HG03066 (cell line): ENCODE data around the gene ZMYND8.
A peak's percentile ranks its signal among the peaks of the same experiment; 100 is the strongest.
"Not testable (repeated sequence)": the region's sequence is repeated elsewhere in the genome, so short reads cannot be mapped to it uniquely, and the experiment has no call there.

Source experiments
- ATAC-seq: cut with Tn5 transposase; IDR thresholded peaks from one replicate; pipeline ENCODE4 v1.9.1; 2021; ENCODE audit warnings: low read depth; ENCODE audit not compliant: unreplicated experiment

Gene ZMYND8

DNA sequence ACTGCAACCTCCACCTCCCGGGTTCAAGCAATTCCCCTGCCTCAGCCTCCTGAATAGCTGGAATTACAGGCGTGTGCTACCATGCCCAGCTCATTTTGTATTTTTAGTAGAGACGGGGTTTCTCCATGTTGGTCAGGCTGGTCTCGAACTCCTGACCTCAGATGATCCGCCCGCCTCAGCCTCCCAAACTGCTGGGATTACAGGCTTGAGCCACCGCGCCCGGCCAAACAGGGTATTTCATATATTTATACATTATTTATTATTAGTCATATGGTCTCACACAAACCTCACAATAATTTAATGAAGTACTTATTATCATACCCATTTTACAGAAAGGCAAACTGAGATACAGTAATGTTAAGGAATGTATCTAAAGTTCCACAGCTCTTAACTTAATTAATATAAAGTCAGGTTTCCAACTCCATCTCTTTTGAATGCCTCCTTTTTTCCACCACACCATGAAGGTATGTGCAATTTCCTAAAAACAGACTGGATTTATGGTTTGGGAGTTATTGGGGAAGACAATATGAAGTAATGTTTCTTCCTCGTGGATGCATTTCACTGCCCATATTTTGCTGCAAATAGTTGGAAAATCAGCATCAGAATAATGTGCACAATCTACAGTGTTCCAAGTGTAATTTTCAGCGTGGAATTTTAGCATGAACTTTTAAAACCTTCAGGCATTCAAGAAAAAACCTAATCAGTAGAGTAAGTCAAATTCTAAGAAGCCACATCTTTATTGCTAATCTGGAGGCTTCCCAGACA is 65.7 kb downstream of the ZMYND8 start:
- no peak for ATAC-seq

DNA sequence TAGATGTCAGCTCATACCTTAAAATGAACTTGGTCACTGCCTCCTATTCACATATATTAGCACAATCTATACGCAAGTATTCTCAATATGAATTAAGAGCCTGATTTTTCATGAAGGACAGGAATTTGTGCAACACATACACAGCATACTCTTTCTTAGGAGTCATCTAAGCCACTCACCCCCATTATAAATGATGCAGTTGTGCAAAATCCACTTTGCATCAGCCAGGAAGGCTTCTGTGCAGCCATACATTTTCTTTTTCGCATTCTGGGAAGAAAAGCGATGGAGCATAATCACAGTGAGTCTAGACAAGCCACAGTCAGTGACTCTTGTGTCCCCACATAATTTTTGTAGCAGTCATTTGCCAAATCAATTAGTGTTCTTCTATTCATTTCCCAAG is 66.5 kb downstream of the ZMYND8 start:
- no peak for ATAC-seq

DNA sequence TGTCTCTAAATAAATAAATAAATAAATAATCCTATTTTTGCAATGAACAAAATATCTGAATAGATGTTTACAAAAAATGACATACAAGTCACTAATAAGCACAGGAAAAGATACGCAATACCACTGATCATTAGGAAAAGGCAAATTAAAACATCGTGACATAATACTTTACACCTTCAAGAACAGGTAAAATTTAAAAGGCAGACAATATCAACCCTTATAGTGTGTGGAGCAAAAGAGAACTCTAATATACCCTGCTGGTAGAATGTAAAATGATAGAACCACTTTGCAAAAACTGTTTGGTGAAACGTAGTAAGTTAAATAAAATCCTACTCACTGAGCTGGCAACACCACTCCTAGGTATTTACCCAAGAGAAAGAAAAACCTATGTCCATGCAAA is 67.4 kb downstream of the ZMYND8 start:
- ATAC-seq, result no peak

DNA sequence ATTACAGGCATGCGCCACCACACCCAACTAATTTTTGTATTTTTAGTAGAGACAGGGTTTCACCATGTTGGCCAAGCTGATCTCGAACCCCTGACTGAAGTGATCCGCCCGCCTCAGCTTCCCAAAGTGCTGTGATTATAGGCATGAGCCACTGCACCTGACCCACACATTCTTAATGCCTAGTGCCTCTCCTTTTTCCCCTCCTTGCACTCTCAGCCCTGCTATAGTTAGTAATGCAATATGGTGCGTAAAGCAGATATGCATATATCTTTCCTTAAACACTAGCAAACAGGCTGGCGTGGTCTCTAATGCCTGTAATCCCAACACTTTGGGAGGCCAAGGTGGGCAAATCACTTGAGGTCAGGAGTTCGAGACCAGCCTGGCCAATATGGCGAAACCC is 68.0 kb downstream of the ZMYND8 start:
- not testable (repeated sequence) for ATAC-seq

DNA sequence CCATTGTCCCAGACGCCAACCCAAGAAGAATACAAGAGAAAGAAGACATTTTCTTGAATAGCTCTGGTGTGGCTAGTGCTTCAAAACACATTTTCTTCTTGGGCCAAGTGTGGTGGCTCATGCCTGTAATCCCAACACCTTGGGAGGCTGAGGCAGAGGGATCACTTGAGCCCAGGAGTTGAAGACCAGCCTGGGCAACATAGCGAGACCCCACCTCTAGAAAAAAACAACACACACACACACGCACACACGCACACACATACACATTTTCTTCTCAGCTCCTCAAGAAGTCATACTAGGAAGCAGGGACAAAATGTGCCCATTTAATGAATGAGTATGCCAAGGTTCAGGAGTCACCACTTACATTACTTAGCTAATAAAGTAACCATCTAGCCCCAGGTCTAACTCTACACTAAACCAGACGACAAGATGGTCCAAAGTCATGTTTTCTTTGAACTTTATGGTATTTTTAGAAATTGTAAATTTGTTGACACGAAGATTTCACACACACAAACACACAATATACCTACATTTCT is 68.8 kb downstream of the ZMYND8 start:
- no peak for ATAC-seq

DNA sequence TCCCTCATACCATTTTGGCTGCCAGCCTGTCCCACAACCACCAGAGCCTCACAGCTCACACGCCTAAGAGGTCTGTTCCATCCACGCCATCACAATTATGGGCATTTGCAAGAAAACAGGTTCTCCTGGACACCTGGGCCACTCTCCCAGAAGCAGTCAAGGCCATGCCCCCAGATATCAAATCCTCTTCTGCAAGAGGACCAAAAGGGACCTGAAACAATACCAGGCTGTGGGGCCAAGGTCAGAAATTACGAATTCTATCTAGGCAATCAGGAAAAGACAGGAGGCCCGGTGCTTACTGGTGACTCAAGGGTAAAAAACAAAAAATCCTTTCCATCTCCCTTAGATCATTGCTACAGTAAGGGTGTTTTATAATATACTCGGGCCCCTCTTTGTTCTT is 69.8 kb downstream of the ZMYND8 start:
- no peak for ATAC-seq

DNA sequence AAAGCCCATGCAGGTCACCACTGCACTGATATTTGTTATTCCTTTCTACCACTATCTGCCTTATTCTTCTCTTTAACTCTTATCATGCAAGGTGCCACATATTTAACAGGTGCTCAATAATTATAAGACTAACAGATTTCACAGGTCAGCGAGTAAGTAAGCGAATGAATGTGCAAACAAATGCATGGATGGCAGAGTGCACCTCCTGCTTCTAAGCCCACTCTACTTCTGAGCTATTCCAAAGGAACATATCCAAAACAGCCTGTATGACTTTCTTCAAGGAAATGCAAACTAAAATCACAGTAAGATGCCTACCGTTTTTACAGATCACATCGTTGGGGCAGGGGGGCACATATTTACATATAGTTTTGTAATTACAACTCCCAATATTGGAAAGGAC is 71.3 kb downstream of the ZMYND8 start:
- ATAC-seq, result no peak

DNA sequence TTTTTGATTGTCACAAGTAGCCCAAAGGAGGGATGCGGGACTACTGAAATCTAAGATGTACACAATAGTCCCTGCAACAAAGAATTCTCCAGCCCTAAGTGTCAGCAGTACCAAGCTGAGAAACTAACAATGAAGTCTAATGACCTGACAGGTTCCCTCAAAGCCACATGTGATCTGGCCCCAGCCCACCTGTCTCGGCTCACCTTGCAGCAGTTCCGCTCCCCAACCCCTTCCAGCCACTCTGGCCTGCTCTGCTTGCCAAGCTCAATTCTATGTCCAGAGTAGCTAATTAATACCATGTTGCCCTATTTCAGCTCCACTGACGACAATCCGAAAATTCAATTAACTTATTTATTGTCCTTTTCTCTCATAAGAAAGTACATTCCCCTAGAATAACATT is 72.1 kb downstream of the ZMYND8 start:
- no peak for ATAC-seq

DNA sequence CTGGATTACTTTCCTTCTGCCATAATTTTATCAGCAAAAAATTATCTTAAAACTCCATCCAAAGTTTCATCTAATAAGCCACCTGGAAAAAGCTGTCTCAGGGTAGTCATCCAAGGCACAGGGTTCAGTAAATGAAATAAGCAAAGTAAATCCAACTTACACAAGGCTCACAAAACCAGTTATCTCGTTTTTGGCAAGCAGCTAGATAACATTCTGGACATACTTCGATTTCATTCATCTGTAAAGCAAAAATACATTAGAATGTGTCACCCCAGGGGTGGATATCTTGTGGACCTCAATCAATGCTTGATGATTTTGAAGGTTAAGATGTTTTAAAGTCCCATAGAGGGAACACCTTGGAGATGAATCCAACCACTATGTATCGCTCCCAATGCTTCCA is 73.1 kb downstream of the ZMYND8 start:
- ATAC-seq, result no peak

DNA sequence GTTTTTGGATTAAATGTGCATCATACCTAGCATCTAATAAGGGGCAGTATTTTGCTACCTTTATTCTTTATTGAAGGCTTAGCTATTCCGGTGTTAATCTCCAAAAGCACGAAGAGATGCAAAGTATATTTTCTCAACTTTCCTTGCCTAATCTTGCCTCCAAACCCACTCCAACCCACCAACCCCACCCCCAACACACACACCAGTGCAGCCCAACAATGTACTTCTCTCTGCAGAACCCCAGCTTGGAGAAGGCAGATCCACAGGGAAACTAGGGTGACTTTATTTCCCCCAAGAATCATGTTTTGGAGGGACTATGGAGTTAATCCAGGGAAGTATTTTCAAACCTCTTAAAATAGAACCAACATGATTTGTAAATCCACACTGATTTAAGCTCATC is 73.6 kb downstream of the ZMYND8 start:
- no peak for ATAC-seq

DNA sequence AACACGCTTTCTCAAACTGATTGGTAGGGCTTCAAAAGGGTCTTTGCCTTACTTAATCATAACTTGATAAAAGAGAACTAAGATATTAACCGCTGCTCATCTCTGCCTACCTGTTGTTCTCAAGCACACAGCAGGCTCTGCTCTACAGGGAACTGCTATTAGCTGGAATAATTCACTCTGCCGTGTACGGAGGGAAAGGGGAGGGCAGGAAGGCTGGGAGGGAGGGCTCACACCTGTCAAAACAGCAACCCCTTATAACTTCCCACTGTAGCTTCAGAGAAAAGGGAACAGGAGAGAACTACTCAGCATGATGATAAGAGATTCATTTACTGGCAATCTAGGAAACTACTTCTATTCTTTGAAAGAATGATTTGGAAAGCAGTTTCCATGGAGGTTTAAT is 75.1 kb downstream of the ZMYND8 start:
- ATAC-seq, result no peak

DNA sequence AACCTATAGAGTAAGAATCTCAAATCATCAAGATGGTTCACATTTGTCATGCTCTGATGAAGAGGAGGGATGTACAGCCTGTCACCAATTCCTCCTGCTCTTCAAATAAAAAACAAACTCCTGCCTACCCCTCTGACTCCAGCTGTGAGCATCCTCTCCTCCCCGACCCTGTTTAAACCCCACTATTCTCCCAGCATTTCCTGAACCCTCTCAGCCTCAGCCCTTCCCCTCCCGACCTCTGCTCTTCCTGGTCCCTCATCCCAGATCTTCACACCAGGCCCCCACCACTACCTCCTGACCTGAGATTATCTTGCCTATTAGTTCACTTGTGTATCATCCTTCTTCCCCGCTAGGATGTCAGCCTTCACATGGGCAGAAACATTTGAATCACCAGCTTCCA is 75.8 kb downstream of the ZMYND8 start:
- ATAC-seq, result no peak

DNA sequence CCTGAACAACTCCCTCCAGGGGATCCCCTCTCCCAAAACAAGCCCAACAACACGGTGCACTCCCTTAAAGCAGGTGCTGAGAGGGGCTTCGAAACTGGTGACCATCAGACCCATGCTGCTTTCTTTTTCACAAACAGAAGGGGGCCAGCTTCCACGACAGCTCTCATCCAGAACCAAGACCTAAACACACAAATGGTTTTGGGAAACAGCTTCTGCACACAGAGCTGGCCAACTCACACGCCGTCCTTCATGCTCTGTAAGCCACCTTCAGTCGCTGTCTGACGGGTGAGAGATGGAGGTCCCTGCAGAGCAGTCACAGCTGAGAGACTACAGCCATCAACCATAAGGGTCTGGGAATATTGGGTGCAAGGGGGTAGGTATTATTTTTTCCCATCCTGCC is 76.3 kb downstream of the ZMYND8 start:
- no peak for ATAC-seq

DNA sequence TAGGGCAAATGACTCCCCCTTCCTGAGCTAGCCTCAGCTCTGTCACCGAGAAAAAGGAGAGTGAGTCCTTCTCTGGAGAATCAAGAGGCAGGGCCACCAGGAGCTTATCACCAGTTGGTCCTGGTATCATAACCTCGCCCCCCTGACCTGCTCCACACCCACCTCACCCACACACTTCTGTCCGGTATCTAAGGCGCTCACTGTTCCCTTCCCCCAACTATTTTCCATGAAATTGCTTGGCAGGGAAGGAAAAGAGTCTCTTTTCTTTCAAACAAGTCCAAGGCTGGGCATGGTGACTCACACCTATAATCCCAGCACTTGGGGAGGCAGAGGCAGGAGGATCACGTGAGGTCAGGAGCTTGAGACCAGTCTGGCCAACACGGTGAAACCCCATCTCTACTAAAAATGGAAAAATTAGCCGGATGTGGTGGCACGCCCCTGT is 77.6 kb downstream of the ZMYND8 start:
- ATAC-seq, result no peak

DNA sequence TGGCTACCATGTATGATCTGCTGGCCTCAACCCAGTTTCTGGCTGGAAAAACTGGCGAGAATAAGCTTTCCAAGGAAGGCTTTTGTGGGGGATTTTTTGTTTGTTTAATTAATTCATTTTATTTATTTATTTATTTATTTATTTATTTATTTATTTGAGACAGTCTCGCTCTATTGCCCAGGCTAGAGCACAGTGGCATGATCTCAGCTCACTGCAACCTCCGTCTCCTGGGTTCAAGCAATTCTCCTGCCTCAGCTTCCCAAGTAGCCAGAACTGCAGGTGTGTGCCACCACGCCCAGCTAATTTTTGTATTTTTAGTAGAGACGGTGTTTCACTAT is 79.0 kb downstream of the ZMYND8 start:
- ATAC-seq, result not testable (repeated sequence)

DNA sequence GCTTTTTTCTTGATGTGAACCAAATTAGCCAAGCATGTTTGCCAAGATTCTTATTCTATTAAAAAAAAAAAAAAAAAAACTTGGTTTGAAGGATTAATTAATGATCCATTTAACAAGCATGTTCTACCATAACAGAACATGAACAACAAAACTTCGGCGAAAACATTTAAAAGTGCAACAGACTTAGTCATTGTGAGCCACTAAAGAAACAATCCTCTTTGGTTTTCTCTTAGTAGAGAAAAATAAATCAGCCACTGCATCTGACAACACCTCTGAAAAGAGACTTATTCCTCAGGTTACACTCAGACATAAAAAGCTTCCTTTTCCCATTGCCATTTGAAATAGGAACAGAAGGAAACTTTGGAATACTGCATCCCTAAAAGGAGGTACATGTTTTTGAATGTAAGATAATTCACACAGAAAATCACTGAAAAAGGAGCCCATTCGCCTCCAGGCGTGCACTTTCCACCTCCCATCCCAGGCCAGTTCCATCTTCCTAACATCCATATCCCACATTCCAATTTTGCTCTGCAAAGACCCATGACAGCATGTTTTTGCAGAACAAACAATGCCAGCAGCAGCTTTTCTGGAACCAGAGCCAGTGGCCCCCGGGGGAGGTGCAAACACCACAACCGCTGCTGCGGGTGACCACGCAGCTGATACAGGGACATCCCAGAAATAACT is 79.5 kb downstream of the ZMYND8 start:
- no peak for ATAC-seq

DNA sequence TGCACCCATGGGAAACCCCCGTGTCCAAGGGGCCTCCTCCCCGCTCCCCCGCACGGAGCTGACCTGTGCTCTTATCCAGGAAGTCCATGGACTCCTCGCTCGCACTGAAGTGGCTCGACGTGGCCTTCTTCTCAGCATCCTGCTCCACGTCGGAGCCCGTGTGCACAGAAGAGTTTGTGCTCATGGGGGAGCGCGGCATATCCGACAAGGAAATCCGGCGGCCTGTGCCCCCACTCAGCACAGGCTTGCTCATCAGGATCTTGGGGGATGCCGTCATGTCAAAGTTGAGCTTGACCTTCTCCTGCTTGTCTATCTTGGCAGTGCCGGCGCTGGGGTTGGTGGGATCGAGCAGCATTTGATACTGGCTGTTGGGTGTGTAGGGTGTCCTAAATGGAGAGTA is 80.2 kb downstream of the ZMYND8 start:
- ATAC-seq, result no peak

DNA sequence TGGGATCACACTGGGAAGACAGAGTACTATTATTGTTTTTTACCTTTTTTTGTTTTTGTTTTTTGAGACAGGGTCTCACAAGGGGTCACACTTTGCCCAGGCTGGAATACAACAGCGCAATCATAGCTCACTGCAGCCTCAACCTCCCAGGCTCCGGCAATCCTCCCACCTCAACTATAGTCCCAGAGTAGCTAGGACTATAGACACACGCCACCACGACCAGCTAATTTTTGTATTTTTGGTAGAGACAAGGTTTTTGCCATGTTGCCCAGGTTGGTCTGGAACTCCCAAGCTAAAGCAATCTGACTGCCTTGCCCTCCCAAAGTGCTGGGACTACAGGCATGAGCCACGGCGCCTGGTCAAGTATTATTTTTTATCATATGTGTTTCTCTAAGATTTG is 81.0 kb downstream of the ZMYND8 start:
- no peak for ATAC-seq

DNA sequence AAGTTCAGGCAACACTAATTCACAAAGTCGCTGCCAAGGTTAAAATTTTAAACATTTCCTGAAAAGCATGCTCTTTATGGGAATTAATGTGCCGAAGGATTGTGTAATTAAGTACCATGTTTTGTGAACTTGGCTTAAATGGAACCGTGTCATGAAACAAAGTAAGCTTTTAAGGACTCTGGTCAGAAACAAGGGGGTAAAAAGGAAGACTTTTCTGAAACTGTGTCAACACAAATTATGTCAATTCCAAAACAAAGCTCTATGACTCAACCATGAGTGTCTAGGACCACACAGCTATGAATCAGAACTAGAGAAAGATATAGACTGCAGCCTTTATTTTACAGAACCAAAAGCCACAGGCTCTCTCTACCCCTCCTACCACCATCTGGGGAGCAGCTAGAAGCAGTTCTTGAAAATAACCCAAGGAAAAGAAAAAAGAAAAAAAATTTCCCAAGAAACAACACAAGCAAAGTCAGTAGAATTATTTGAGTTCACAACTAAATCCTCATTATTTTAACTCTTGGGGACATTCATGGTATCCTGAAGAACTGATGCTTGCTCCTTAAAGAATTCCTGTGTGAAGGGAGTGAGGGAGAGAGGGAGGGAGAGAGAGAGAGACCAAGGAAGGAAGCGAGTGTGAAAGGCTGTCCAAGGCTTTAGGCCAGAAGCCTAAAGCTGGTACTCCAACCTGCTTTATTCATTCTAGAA is 81.9 kb downstream of the ZMYND8 start:
- ATAC-seq, result peak; percentile 83

DNA sequence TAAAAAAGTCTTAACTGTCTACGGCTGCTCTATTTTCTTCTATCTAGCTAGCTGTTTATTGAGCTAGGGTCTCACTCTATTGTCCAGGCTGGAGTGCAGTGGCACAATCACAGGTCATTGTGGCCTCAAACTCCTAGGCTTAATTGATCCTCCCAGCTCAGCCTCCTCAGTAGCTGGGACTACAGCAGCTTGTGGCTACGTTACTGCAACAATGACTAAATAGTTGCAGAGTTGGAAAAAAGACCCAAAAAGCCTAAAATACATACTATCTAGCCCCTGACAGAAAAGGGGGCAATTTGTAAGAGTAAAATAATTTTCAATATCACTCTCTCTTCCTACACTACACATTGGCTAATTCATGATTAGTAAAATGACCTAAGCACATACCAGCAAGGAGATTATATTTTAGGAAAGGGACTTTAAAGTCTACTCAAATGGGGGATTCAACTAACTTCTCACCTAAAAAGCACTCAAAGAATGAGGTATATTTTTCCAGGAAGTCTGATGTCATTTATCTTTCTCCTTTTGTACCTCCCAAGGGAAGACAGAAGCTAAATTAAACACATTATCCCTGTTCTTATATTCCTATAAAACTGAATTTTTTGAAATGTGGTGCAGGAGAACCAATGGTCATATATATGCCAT is 82.8 kb downstream of the ZMYND8 start:
- no peak for ATAC-seq
